Hematopoietic multipotent progenitor cell treated with erythropoietin and hydrocortisone succinate and interleukin-3 and kit ligand, for 8 days (in vitro differentiated cells): ENCODE data around the gene DCUN1D5.
A peak's percentile ranks its signal among the peaks of the same experiment; 100 is the strongest.
"Not testable (repeated sequence)": the region's sequence is repeated elsewhere in the genome, so short reads cannot be mapped to it uniquely, and the experiment has no call there.

Experiments used
- DNase-seq: peaks from one replicate; pipeline ENCODE4 v3.0.0-alpha.2; 2015

Gene DCUN1D5

GRCh38 chr11:103053997-103054396 is 38.0 kb downstream of the DCUN1D5 start:
- no peak for DNase-seq

DNA sequence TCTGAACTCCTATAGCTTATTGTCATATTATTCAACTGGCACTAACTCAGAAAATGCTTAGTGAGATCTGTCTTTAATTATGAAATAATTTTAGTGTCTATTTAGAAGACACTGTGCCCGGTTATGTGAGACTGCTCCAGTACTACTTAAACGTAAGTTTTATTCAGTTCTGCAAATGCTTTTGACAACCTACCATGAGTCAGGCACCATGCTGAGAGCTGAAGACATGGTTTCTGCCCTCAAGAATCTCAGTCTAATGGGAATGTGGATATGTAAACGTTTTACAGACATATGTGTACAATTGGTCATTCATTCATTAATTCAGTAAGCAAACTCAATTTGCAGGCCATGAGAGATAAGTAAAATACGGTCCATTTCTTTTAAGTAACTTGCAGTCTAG is 40.0 kb downstream of the DCUN1D5 start:
- DNase-seq = no peak

DNA sequence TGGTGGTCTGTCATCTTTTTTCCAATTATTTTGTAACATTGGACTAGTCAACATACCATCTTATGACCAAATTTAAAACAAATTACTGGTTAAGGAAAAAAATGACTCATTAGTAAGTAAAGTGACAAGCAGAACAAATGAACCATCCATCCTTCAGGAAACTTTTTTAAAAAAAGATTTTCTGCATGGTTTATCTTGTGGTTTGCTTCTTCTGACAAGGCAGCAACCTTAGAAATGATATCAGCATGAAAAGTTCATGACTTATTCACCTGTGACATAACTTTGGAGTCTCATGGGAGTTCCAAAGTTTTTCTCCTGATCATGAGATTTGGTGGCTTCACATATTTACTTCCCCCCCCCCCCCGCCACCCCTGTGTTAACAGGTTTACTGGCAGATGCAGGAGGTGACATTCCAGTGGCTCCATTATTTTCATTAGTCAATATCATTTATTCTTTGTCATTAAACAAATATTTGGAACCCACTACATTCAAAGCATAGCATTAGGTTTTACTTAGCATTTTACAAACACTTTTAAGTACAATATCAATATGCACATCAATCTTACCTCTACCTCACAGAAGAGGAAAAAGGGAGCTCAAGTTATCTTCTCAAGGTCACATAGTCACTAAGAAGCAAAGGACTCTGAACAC is 40.7 kb downstream of the DCUN1D5 start:
- DNase-seq = no peak

DNA sequence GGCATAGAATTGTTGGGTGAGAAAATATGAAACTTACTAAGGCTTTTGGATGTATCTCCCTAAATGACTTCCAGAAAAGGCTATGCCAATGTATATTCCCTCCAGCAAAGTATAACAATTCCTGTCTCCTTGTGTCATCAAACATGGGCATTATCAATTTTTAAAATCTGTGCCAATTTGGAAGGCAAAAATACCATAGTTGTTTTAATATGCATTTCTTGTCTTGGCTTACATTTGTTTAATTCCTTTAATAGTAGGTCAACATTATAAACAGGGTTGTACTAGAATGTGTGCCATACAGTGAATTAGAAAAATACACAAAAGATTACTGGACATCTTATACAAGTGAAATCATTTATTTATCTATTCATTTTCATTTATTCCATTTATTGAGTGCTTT is 41.6 kb downstream of the DCUN1D5 start:
- no peak for DNase-seq

DNA sequence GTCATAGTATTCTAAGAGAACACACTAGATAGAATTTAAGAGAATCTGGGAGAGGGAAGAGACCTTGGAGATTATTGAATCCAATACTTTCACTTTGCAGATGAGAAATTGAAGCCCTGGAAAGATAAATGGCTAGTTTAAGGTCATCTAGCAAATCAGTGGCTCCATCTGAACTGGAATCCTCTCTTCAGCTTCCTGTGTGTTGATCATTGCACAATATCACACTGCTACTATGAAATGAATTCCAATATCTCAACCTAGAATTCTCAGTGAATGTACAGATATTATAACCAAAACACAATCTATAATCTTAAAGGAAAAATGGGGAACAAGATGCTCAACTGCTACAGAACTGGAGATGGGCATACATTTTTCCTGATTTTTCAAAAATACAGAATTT is 44.1 kb downstream of the DCUN1D5 start:
- DNase-seq = no peak

GRCh38 chr11:103043826-103044678 is 47.9 kb downstream of the DCUN1D5 start:
- no peak for DNase-seq

DNA sequence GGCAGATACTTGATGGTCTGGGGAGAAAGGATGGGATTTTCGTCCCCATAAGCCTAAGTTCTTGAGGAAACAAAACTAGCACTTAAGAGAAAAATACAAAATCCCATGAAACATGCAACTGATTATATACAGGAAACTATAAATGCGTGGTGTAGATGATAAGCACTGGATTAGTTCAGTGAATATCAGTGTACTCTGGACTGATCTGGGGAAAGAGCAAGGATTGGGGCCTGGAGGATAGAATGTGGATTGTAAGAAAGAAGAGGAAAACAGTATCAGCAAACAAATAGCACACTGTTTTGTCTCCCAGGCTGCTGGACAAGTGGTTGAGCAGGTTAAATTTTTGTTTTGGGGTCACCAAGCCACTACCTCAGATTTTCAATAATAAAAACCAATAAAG is 49.8 kb downstream of the DCUN1D5 start:
- no peak for DNase-seq

DNA sequence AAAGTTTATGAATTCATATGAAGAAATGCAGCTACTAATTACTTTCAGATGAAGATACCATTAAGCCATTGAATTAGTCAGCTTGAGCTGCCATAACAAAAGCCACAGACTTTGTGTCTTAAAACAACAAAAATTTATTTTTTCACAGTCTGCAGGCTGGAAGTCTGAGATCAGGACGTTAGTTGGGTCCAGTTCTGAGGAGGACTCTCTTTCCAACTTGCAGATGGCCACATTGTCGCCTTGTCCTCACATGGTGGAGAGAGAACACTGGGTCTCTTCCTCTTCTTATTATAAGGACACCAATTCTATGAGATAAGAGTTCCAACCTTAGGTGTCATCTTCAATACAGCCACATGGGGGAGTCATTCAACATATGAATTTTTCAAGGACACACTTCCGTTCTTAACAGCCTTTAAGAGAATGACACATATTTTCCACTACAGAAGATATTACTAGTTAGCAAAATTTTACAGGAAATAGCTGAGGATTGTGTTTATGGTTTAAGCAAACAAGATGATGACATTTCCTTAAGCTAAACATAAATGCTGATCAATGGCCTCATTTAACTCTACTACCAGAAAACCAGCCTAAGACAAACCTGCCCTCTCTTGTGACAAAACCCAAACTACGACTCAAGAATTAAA is 56.0 kb downstream of the DCUN1D5 start:
- DNase-seq = peak; percentile 91

DNA sequence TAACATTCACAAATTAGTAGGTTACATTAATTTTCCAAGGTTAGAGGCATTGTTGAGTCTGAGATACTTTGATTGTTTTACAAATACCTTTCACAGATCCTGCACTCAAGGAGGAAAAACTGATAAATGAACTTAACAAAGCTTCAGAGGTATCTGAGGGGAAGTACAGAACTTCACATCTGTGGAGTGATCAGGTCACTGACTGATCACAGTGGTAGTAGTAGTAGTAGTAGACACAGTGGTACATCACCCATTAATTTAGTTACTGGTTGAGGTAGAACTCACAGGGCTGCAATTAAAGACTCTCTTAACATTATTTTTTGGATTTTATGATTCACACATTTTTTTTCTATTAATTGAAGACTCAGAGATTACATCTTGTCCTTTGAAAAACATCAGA is 56.7 kb downstream of the DCUN1D5 start:
- DNase-seq = no peak

- no peak for DNase-seq
Observed at GRCh38 chr11:103031834-103032233, 60.1 kb downstream of the DCUN1D5 start.

- DNase-seq = no peak
Observed at GRCh38 chr11:103029401-103029800, 62.6 kb downstream of the DCUN1D5 start.

DNA sequence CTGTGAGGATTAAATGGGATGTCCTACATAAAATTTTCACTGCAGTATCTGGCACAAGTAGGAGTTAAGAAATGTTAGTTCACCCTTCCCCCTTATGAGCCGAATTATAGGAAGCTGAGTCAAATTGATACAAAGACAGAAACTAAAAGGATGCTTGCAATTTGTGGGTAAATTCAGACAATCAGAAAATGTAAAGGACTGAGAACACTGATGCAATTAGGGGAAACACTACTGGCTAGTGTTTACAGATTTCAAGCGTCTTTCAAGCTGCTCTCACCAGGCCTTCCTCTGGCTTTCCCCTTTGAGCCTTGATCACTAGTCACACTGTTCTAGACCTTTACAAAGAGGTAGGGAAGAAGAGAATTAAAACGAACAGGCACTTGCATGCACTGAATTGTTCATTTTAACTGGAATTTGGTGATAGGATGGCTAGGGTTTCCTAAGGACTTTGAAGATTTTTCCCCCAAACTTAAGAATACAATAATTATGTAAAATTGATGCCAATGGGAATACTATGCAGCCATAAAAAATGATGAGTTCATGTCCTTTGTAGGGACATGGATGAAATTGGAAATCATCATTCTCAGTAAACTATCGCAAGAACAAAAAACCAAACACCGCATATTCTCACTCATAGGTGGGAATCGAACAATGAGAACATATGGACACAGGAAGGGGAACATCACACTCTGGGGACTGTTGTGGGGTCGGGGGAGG is 63.5 kb downstream of the DCUN1D5 start:
- DNase-seq = not testable (repeated sequence)

- no peak for DNase-seq
Observed at GRCh38 chr11:103024086-103024485, 67.9 kb downstream of the DCUN1D5 start.

GRCh38 chr11:103016031-103016430 is 75.9 kb downstream of the DCUN1D5 start:
- no peak for DNase-seq

DNA sequence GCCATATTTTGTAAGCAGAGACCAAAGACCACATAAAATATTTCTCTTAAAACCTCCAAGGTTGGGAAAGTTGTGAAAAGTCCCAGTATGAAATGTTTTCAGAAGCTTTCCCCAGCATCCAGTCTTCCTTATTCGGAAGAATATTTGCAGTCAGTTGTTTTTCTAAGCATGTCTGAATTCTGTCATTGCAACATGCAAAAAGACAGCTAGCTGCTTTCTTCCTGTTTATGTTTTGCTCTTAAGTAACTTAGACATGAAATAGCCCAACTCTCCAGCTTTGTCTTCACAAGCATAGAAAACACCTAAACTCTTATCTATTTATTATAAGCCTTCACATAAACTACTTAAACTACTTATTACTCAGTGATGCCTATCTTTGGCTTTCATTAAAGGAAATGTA is 78.5 kb downstream of the DCUN1D5 start:
- DNase-seq = no peak
